GM18907 (cell line): Measurements from ENCODE around the gene RTP5.

Experiments used
- ATAC-seq: cut with Tn5 transposase; IDR thresholded peaks from one replicate; pipeline ENCODE4 v1.9.1; 2021; ENCODE audit warnings: mild to moderate bottlenecking, moderate library complexity; ENCODE audit not compliant: unreplicated experiment

RTP5 gene

DNA sequence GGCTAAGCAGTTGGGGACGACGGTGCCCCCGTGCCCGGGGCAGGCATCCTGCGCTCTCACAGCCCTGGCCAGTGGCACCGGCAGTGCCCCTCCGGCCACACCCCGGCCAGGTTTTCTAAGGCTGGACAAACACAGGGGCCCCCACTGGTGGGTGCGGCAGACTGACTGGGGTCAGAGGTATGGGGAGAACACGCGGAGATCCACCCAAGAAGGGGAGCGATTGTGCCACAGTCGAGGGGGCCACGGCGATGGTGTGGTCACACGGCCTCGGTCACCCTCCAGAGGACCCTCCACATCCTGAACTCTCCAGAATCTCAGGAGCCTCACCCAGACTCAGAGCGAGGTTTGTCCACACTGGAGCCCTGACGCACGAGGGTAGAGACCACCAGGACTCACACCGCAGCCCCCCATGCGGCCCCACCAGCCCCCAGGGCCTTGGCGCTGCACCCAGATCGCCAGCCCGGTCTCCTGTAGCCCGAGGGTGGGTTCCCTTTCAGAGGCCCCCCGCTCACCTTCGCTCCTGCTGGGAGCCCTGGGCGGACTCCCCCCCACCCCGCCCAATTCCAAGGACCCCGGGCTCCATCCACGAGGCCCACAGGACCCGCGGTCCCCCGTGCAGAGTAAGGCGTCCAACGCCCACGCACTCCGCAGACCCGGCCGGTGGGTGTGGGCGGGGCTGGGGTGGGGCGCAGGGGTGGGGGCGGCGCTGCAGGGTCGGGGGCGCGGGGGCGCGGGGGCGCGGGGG is 26.0 kb upstream of the RTP5 start:
- peak; percentile 11 for ATAC-seq

DNA sequence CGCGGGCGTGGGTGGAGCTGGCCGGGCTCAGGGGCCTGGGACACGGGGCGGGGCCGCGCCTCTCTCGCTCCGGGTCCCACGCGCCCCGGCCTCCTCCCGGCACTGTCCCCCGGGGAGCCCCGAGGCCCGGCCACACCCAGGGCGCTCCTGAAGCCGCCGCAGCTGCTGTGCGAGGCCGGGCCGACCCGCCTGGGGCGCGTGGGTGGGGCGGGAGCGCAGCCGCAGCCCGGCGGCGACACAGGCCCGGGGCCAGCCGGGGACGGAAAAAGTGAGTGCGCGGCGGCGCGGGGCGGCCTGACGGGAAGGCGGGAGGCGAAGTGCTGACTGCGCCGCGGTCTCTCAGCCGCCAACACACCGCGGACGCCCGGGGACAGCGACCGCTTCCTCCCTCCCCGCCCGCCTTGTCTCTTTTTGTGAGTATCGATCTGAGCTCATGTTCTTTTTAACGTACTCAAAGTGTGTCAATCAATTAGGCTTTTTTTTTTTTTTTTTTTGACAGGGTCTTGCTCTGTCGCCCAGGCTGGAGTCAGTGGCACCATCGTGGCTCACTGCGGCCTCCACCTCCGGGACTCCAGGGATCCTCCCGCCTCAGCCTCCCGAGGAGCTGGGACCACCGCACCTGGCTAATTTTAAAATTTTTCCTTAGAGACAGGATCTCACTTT is 25.3 kb upstream of the RTP5 start:
- peak; percentile 65 for ATAC-seq

- no peak for ATAC-seq
Observed at GRCh38 chr2:241844831-241845578, 24.5 kb upstream of the RTP5 start.

DNA sequence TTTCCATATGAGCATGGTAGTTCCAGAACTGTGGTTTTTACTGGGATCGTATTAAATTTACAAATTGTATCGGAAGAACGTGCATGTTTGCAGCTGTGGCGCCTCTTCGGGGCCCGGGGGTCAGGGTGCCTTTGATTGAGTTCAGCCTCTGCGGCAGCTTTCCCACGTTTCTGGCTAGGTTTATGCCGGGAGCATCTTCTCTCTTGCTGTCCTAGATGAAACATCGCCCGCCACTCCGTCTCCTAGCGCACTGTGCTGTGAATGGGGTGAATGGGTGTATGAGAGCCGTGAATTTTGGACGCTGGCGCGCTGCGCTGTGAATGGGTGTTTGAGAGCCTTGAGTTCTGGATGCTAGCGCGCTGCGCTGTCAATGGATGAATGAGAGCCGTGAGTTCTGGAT is 23.1 kb upstream of the RTP5 start:
- no peak for ATAC-seq

DNA sequence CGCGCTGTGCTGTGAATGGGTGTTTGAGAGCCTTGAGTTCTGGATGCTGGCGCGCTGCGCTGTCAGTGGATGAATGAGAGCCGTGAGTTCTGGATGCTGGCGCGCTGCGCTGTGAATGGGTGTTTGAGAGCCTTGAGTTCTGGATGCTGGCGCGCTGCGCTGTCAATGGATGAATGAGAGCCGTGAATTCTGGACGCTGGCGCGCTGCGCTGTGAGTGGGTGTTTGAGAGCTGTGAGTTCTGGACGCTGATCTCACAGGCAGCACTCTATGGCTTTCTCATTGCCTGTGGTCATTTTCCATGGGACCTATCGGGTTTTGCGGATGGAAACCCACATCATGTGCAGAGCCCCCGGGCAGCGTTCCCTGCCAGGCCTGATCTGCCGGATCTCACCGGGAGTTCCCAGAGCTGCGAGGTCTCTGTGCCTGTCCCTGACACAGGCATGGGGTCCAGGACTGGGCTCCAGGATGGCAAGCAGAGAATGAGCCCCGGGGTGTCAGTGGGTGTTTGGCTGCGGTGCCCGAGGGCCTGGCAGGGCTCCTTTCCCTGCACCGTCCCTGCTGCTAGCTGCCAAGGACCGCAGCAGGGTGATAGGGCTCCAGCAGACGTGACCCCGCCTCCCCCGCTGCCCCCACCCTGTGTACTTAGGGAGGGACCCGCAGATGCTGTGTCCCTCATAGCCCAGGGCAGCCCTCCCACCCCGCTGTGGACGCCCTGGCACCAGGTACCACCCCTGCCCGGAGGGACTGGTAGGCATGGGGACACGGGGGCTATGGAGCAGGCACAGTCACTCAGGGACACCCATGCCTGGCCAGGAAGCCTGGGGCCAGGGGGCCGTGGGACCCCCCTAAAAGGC is 20.5 kb upstream of the RTP5 start:
- no peak for ATAC-seq

DNA sequence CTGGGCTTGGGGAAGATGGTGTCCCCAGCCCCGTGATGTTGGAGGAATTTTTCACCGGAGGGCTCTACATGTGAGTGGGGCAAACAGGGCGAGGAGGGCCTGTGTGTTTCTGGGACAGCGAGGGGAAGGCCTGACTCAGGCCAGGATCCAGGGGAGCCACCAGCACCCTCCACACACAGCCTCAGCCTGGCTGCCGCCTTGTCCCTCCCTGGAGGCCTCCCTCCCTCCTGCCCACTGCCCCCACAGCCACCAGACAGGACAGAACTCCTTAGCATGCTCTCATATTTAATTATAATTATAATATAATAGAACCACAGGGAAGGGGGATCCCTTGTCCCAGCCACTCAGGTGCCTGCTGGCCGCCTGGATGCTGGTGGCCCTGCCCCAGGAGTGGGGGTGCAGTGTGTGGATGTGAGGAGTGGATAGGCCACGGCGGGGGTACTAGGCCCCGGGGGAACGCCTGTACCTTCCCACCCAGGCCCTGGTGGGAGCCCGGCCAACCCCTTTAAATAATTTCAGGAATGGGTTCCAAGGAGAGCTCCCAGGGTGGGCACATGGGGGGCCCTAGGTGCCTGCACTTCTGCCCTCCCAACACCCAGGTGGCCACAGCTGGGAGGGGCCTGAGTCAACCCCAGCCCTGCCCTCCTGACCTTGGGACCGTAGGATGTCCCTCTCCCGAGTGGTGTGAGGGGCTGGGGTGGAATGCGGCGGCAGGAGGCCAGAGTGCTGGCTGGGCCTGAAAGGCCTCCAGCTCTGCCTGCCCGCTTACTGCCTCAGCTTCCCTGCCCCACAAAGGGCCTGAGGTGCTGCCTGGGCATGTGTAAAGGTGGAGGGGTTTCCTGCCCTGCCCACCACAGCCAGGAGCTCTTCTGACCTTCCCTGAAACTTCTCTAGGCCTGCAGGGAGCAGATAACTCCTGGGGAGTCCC is 19.6 kb upstream of the RTP5 start:
- ATAC-seq: no peak

GRCh38 chr2:241850544-241851324 is 18.8 kb upstream of the RTP5 start:
- no peak for ATAC-seq

- ATAC-seq: no peak
Observed at GRCh38 chr2:241851325-241852115, 18.0 kb upstream of the RTP5 start.

GRCh38 chr2:241852116-241852980 is 17.2 kb upstream of the RTP5 start:
- no peak for ATAC-seq

DNA sequence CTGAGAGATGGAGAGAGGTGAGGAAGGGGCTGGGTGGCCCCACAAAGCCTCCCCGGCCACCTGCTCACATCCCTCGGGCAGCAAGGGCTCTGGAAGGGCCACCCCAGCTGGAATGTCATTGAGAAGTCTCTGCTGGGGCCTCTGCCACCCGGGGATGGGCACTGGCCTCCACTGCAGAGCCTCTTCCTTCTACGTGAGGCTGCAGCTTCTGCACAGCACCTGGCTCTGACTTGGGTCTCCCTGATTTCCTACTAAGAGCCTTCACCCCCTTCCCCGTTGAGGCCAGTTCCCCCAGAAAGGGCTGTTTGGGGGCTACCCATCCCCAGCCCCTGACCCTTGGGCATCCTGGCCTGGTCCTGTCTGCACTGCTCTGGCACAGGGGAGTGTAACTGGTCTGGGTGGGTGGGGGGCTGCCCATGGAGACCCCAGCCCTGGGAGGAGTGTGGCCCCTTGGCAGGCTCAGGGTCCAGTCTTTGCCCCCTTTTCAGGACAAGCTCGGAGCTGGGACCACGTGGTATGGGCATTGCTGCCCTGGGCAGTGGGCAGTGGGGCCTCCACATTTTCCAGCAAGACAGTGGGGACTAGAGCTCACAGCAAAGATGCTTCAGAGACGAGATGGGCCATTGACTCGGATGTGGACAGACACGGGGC is 16.4 kb upstream of the RTP5 start:
- ATAC-seq: no peak

DNA sequence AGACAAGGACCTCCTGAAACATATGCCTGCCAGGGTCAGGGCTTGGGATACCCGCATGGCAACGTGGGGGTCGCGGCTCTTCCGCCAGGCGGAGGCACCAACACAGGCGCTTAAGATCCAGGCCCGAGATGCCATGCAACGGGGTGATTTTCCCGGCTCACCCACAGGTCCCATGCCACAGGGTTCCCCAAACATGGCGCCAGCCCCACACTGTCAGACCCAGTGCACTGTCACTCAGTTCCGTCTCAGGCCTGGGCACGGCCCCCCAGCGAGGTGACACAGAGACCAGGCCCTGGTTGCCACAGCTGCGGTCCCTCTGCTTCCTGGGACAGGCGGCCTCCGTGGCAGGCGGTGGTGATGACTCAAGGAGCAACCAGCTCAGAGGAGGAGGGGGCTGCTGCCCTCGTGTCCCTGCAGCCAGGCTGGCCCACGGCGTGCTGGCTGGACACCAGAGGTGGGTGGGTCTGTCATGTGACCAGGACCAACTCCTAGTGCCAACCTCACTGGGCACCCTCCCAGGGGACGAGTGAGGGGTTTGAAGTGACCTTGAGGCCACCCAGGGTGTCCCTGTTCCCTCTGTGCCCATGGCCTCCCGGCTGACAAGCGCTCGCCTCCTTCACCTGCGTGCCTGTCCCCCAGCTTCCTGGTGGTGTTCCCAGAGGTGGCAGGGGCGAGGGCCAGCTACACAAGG is 15.7 kb upstream of the RTP5 start:
- no peak for ATAC-seq

DNA sequence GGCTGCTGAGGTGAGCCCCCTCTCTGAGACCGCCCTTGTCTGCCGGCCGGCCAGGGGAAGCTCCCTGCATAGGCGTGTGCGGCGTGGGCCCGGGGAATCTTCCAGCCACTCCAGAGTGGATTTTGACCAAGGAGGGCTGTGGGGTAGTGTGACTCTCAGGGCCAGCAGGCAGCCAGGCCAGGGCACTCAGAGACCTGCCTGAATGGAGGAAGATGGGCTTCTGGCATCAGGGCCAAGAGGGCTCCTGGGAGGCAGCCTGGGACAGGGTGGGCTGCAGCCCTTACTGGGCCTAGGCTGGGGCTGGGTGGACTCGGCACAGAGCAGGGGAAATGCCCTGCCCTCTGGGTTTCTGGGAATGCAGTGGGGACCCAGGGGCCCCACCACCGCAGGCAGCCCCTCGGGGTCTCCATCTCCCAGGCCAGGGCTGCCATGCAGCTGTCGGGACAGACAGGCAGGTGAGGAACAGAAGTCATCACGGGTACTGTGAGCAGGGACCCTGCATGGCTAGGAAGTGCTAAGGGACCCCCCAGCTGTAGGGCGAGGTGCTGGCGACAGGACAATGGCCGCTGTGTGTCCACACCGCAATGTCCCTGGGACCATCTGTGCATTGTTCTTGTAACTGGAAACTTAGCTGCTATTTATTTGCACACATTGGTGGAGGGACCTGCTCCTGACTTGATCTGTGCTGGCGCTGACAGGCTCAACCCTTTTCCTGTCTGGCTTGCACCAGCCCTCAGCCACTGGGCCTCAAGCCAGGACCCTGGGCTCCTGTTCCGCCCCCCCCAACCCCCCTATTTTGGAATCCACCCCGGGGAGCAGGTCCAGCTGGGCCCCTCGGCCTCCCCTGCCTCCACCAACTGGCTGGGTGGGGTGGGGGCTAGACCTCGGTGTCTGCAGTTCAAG is 14.9 kb upstream of the RTP5 start:
- ATAC-seq: no peak

DNA sequence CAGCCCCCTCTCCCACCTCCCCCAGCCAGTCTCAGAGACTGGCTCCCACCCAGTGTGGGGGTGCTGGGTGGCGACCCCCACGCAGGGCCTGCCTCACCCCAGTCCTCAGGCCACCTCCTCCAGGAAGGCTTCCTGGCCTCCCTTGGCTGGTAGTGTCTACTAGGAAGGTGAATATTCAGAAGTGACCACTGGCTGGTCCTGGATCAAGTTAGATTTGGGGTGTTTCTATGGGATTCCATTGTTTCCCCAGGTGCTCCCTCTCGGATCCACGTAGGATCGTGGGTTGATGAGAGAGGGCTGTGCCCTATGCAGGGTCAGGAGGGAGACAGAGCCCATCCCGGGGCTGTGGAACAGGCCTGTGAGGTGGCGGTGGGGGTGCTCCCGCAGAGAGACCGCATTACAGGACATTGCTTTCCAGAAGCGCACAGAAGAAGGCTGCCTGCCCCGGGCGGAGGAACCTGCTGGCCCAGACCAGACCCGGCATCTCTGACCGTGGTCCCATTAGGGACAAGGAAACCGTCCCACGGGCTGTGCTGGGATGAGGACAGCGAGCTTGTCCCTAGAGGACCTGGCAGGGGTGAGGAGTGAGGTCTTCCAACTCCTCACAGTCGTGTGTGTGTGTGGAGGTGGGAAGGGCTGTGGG is 14.2 kb upstream of the RTP5 start:
- no peak for ATAC-seq

DNA sequence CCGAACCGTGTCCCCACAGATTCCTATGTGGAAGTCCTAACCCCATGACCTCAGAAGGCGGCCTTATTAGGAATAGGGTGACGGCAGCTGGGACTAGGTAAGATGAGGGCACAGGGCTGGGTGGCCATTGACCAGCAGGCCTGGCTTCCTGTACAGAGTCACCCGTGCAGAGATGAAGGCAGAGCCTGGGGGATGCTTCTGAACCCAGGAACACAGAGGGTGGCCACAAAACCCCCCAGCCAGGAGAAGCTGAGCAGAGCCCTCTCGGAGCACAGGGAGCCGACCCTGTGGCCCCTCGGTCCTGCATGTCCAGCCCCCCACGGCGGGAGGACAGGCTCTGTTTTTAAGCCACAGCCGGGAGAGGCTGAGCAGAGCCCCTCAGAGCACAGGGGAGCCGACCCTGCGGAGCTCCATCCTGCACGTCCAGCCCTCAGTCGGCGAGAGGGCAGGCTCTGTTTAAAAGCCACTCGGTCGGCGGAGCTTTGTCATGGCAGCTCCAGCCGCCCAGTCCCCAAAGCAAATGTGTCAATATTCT is 13.6 kb upstream of the RTP5 start:
- no peak for ATAC-seq
